Fibroblast of peridontal ligament (primary cell): ENCODE results near the gene REV3L.

ENCODE experiments used
- DNase-seq: peaks from one replicate; pipeline ENCODE4 v3.0.0-alpha.2; 2010; ENCODE audit errors: extremely low read depth

The REV3L gene

DNA sequence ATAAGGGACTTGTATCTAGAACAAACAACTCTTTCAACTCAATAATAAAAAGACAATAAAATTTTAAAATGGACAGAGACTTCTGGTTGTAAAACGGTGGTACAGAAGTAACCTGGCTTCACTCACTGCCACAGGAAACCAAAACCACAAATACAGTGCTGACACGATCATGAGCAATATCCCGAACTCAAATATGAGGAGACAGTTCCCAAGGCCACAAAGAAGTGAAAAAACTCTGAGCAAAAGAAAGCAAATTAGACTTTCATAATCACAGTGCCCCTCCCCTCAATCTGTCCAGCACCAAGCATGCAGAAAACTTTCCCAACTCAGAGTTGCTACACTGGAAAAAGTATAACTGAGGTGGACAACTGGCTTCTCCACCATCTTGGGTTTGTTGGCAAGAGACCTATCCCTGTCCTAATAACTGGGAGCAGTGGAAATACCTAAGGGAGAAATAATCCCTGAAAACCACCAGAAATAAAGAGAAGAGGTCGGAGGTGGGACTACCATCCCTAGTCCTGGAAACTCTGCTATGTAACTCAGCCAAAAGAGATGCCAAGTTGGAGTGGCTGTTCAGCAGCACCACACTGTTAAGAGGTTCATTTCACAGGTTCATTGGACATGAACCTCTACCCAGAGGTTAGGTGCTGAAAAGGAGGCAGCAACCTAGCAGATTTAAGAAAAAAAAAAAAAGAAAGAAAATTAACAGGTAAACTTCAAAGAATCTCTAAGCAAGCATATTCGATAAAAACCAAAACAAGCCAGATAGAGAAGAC, 55.5 kb downstream of the REV3L start:
- DNase-seq = peak; percentile 78

DNA sequence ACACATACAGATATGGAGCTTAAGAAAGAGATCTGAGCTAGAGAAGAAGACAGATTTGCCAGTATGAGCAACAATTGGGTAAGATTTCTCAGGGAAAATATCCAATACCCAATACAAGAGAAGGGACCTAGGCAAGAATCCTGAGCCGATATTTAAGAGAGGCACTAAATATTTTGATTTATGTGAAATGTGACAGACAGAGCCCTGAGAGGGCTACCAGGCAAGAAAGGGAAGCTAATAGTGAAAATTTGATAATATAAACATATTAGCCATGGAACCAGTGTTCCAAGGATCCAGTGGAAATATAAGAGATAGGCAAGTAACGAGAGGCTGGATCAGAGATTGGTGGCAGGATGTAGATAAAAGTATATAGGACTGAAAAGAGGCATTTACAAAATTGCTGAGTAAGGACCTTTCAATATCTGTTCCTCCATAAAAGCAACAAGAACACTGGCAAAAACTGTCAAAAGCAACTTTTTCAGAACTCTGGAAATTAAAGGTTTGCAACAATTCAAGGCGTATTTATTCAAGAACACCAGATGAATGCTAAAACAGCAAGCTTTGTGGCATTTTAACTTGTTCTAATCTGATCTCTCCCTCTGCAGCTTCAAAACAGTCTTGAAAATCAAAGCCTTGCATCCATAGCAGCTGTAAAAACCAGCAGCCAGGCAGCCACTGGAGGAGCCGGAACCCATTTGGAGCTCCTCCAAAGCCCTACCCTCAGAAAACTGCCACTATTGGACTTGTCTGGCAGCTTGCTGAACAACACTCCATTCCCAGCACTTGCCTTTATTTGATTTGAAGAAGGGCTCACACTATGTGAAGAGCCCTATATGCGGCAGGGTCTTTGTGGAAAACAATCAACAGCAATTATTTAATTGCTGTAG, 58.8 kb downstream of the REV3L start:
- peak; percentile 60 for DNase-seq

- no peak for DNase-seq
Observed at GRCh38 chr6:111423055-111423633, 59.9 kb downstream of the REV3L start.

GRCh38 chr6:111418971-111419693, 63.9 kb downstream of the REV3L start:
- DNase-seq = peak; percentile 30

GRCh38 chr6:111417946-111418345, 65.1 kb downstream of the REV3L start:
- DNase-seq = no peak

GRCh38 chr6:111417181-111417585, 65.8 kb downstream of the REV3L start:
- peak; percentile 37 for DNase-seq

- peak; percentile 35 for DNase-seq
Observed at GRCh38 chr6:111416529-111416928, 66.5 kb downstream of the REV3L start.

- DNase-seq = no peak
Observed at GRCh38 chr6:111414373-111414772, 68.6 kb downstream of the REV3L start.

- no peak for DNase-seq
Observed at GRCh38 chr6:111411978-111412566, 70.9 kb downstream of the REV3L start.

DNA sequence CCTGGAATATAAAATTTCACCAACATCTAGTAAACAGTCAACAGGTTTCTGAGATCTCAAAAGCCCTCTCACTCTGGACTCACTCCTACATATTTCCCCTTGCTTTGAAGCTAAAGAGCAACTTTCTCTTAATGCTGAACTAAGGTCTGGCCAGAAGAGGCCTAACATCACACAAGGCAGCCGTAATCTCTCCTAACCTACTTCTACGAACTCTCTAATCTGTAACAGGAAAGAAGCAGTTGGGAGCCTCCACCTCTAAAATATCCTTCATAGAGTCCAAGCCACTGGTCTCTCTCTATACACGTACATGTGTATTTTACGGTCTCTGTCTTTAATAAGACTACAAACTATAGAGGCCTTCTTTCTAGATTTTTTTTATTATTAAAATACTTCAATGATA, 72.0 kb downstream of the REV3L start:
- DNase-seq = no peak

DNA sequence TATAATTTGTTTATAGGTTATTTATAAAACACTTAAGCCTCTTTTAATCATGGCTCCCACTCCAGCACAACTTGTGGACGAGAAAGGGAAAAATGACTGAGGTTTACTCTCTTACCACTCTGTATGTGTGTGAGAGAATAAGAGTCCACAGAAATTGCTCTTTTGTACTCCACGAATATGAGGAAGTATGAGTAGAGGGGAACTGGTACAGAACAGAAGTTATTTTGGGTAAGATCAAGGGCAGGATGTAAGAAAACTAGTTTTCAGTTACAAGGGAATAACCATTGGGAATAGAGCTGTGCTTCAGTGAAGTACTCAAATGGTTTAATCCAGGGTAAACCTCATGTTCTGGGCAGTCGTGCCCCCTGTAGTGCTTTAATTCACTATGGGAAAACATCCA, 72.6 kb downstream of the REV3L start:
- DNase-seq = no peak

GRCh38 chr6:111409430-111409829, 73.6 kb downstream of the REV3L start:
- no peak for DNase-seq

GRCh38 chr6:111407686-111408085, 75.3 kb downstream of the REV3L start:
- DNase-seq = no peak

GRCh38 chr6:111406200-111406721, 76.8 kb downstream of the REV3L start:
- no peak for DNase-seq

- no peak for DNase-seq
Observed at GRCh38 chr6:111403388-111403787, 79.6 kb downstream of the REV3L start.

- no peak for DNase-seq
Observed at GRCh38 chr6:111399626-111400025, 83.4 kb downstream of the REV3L start.

- no peak for DNase-seq
Observed at GRCh38 chr6:111388681-111389080, 94.3 kb downstream of the REV3L start.

DNA sequence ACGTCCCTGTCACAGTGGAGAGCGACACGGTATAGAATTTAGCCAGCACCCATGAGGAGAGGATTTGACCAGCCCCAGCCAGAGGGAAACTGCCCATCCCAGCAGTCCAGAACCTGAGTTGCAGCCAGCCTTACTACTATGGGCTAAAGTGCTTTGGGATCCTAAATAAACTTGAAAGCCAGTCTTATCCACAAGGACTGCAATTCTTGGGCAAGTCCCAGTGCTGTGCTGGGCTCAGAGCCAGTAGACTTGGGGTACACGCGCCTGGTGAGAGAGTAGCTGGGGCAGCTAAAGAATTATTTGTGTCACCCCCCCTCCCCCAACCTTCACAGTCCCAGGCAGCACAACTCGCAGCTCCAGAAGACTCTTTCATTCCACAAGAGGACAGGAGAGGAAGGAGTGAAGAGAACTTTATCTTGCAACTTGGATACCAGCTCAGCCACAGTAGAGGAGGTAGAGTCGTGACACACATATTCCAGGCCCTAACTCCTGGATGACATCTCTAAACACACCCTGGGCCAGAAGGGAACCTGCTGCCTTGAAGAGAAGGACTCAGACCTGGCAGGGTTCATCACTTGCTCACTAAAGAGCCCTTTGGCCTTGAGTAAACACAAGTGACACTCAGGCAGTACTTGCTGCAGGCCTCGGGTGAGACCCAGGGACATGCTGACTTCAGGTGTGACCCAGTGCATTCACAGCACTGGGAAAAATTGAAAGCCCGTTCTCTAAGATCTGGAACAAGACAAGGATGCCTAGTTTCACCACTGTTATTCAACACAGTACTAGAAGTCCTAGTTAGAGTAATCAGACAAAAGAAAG, 100.3 kb downstream of the REV3L start:
- DNase-seq = no peak

- DNase-seq = no peak
Observed at GRCh38 chr6:111381728-111382127, 101.3 kb downstream of the REV3L start.

GRCh38 chr6:111381123-111381522, 101.9 kb downstream of the REV3L start:
- no peak for DNase-seq
